GM19035 (cell line): ENCODE measurements around the gene SLC18A3.

ENCODE experiments used
- ATAC-seq: cut with Tn5 transposase; IDR thresholded peaks from one replicate; pipeline ENCODE4 v1.9.1; 2021; ENCODE audit not compliant: unreplicated experiment

The SLC18A3 gene

GRCh38 chr10:49611166-49611815, 1.2 kb downstream of the SLC18A3 start:
- no peak for ATAC-seq

GRCh38 chr10:49611816-49612512, 1.9 kb downstream of the SLC18A3 start:
- ATAC-seq, result no peak

- no peak for ATAC-seq
These were observed 2.5 kb downstream of the SLC18A3 start for GRCh38 chr10:49612513-49613164.

- no peak for ATAC-seq
These were observed 3.2 kb downstream of the SLC18A3 start for GRCh38 chr10:49613165-49613881.

GRCh38 chr10:49613882-49614241, 3.8 kb downstream of the SLC18A3 start, which contains the start of gene CHAT:
Gene CHAT (plus strand): TSS chr10:49614037. CDS start chr10:49614190, 153 bp downstream.
- ATAC-seq, result no peak

GRCh38 chr10:49614242-49615198, 4.4 kb downstream of the SLC18A3 start:
- ATAC-seq, result no peak

- no peak for ATAC-seq
These were observed 5.1 kb downstream of the SLC18A3 start for GRCh38 chr10:49615213-49615612.

- ATAC-seq, result no peak
These were observed 5.6 kb downstream of the SLC18A3 start for GRCh38 chr10:49615721-49616120.

- no peak for ATAC-seq
These were observed 6.5 kb downstream of the SLC18A3 start for GRCh38 chr10:49616421-49617101.

GRCh38 chr10:49617121-49618020, 7.3 kb downstream of the SLC18A3 start:
- no peak for ATAC-seq

GRCh38 chr10:49618821-49619220, 8.7 kb downstream of the SLC18A3 start:
- no peak for ATAC-seq

GRCh38 chr10:49619613-49620012, 9.5 kb downstream of the SLC18A3 start:
- no peak for ATAC-seq

GRCh38 chr10:49620286-49620810, 10.2 kb downstream of the SLC18A3 start:
- no peak for ATAC-seq

GRCh38 chr10:49620841-49621378, 10.8 kb downstream of the SLC18A3 start:
- no peak for ATAC-seq

- no peak for ATAC-seq
These were observed 11.5 kb downstream of the SLC18A3 start for GRCh38 chr10:49621561-49621960.

- no peak for ATAC-seq
These were observed 12.6 kb downstream of the SLC18A3 start for GRCh38 chr10:49622426-49623425.

- no peak for ATAC-seq
These were observed 14.5 kb downstream of the SLC18A3 start for GRCh38 chr10:49624629-49625028.
